Astrocyte of the spinal cord (primary cell): Measurements from ENCODE around the gene WDR70.
"Not testable (repeated sequence)": the region's sequence is repeated elsewhere in the genome, so short reads cannot be mapped to it uniquely, and the experiment has no call there.

Source experiments
- DNase-seq: peaks from one replicate; pipeline ENCODE4 v3.0.0; 2011; ENCODE audit warnings: low read depth, low spot score
- H3K4me3 ChIP-seq: 2 replicates; pipeline ENCODE4 v1.5.1; 2011; ENCODE audit warnings: low read depth, mild to moderate bottlenecking, low read length, moderate library complexity
- CTCF ChIP-seq: IDR thresholded peaks from 2 replicates; pipeline ENCODE4 v1.5.1; 2012; ENCODE audit warnings: low read depth, mild to moderate bottlenecking, low read length, inconsistent platforms
- in situ Hi-C: cut with HindIII; loops from 2 replicates; pipeline ENCODE4 v1.10.0; 2017; ENCODE audit warnings: low sequenced_read_pairs

Gene WDR70

GRCh38 chr5:37683072-37683471 is 304.0 kb downstream of the WDR70 start:
- no peak for DNase-seq
- TF ChIP-seq CTCF: no peak
- no peak overlapping the region for H3K4me3 ChIP-seq
- in situ Hi-C loops: no loop called here

- no peak for DNase-seq
- TF ChIP-seq CTCF: no peak
- H3K4me3 ChIP-seq: no peak overlapping the region
- in situ Hi-C loops: no loop called here
Observed at GRCh38 chr5:37685211-37685610, 306.1 kb downstream of the WDR70 start.

- no peak overlapping the region for H3K4me3 ChIP-seq
- no peak for TF ChIP-seq CTCF
- DNase-seq: no peak
- in situ Hi-C loops: no loop called here
Observed at GRCh38 chr5:37685816-37686215, 306.7 kb downstream of the WDR70 start.

GRCh38 chr5:37688925-37689324 is 309.8 kb downstream of the WDR70 start:
- in situ Hi-C loops, DNase-seq, H3K4me3 ChIP-seq: not testable (repeated sequence)

- in situ Hi-C loops, H3K4me3 ChIP-seq, DNase-seq: not testable (repeated sequence)
Observed at GRCh38 chr5:37694333-37694732, 315.2 kb downstream of the WDR70 start.

- H3K4me3 ChIP-seq: no peak overlapping the region
- DNase-seq: no peak
- in situ Hi-C loops: no loop called here
- no peak for TF ChIP-seq CTCF
Observed at GRCh38 chr5:37694867-37695266, 315.7 kb downstream of the WDR70 start.

GRCh38 chr5:37695647-37696046 is 316.5 kb downstream of the WDR70 start:
- no peak overlapping the region for H3K4me3 ChIP-seq
- in situ Hi-C loops: no loop called here
- no peak for TF ChIP-seq CTCF
- DNase-seq: no peak

GRCh38 chr5:37696190-37697021 is 317.3 kb downstream of the WDR70 start:
- peak; percentile 74 for DNase-seq

More at GRCh38 chr5:37696190-37697021, 317.3 kb downstream of the WDR70 start:
- TF ChIP-seq CTCF: no peak
- H3K4me3 ChIP-seq: no peak overlapping the region
- in situ Hi-C loops: no loop called here
